ENCODE results near the gene BMP2.

BMP2 gene

DNA sequence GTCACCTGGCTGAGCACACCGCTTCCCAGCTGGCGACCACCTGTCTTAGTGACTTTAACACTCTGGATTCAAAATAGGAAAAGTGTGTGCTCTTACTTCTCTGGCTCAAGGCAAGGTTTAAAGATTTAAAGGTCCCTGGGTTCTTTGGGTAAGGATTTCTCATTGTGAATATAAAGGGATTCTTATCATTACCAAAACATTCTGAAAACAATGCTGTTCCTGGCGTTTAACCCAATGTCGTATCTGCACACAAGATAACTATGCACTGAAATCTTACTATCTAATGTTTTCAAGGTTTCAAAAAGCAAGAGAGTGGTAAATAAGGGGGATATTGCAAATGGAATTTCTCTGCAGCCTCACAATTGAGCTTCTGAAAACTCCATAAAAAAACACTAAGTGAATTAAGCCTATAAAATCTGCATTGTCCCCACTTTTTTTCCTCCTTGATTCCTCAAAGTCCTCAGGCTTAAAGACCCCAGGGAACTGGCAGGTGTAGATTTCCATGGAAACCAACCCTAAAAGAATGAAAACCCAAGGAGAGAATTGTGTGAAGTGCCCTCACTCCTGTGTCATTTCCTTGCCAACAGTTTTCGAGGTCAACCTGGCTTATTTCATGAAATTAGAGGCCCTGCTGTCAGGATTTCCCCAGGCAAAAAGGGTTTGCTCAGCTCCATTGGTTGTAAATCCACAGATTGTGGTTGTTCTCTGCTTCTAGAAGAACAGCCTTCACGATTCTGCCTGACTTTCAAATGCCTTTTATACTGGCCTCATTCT lies 44.0 kb downstream of the BMP2 start:
- no peaks in the 10 kb centered on the region for H3K36me3 ChIP-seq
- DNase-seq: no peak
- TF ChIP-seq, protein P1, sequence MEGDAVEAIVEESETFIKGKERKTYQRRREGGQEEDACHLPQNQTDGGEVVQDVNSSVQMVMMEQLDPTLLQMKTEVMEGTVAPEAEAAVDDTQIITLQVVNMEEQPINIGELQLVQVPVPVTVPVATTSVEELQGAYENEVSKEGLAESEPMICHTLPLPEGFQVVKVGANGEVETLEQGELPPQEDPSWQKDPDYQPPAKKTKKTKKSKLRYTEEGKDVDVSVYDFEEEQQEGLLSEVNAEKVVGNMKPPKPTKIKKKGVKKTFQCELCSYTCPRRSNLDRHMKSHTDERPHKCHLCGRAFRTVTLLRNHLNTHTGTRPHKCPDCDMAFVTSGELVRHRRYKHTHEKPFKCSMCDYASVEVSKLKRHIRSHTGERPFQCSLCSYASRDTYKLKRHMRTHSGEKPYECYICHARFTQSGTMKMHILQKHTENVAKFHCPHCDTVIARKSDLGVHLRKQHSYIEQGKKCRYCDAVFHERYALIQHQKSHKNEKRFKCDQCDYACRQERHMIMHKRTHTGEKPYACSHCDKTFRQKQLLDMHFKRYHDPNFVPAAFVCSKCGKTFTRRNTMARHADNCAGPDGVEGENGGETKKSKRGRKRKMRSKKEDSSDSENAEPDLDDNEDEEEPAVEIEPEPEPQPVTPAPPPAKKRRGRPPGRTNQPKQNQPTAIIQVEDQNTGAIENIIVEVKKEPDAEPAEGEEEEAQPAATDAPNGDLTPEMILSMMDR (IDR thresholded peaks at IDR 0.05; ENCODE audit: low read depth, low read length): no peak
- no peaks in the 10 kb centered on the region for H3K9me3 ChIP-seq (ENCODE audit: severe bottlenecking)
- H3K4me3 ChIP-seq (ENCODE audit: low read depth, low read length): no peak overlapping the region
- no peak overlapping the region for H3K27ac ChIP-seq
- H3K27me3 ChIP-seq (ENCODE audit: insufficient read depth, low read depth, severe bottlenecking): peaks cover 35% of the 10 kb centered on the region

DNA sequence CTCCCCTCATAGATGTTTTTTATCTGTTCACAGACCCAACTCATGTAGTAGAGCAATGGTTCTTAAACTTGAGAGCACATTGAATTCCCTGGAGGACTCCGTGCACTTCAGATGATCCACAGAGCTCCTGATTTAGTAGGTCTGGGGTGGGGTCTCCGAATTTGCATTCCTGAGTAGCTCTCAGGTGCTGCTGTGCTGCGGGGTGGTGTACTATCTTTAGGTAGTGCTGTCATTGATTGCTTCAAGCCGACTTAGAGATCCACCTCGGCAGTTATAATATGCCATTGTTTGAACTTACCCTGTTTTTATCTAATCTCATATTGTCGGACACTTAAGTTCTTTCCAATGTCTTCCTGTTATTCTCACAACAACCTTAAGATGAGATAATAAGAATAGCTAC lies 45.0 kb downstream of the BMP2 start:
- Histone ChIP-seq H3K36me3 (no peaks in the 10 kb centered on the region), H3K27ac (no peak overlapping the region), H3K4me3 (ENCODE audit: low read depth, low read length) (no peak overlapping the region), H3K9me3 (ENCODE audit: severe bottlenecking) (no peaks in the 10 kb centered on the region), H3K27me3 (ENCODE audit: insufficient read depth, low read depth, severe bottlenecking) (peaks cover 33% of the 10 kb centered on the region)
- DNase-seq: no peak
- TF ChIP-seq, protein P1 (IDR thresholded peaks at IDR 0.05; ENCODE audit: low read depth, low read length): no peak

DNA sequence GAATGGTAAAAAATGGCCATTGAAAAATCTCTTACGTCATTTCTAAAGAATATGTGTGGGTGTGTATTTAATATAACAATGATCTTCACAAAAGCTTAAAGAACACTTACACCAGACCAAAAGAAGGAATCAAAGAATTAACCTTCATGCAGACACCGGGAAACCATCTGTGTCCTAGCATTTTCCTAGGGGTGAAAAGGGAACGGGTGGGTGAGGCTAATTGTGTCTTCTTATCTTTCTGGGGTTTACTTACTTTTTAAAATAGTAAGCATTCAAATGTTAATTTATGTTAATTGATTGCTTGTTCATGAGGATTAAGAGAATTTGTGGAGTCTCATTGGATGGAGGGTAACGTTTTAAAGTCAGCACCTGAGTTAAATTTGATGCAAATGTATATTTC lies 47.5 kb downstream of the BMP2 start:
- Histone ChIP-seq H3K27ac (no peak overlapping the region), H3K36me3 (no peaks in the 10 kb centered on the region), H3K9me3 (ENCODE audit: severe bottlenecking) (no peaks in the 10 kb centered on the region), H3K27me3 (ENCODE audit: insufficient read depth, low read depth, severe bottlenecking) (peaks cover 38% of the 10 kb centered on the region), H3K4me3 (ENCODE audit: low read depth, low read length) (no peak overlapping the region)
- DNase-seq: no peak
- TF ChIP-seq, protein P1 (IDR thresholded peaks at IDR 0.05; ENCODE audit: low read depth, low read length): no peak

DNA sequence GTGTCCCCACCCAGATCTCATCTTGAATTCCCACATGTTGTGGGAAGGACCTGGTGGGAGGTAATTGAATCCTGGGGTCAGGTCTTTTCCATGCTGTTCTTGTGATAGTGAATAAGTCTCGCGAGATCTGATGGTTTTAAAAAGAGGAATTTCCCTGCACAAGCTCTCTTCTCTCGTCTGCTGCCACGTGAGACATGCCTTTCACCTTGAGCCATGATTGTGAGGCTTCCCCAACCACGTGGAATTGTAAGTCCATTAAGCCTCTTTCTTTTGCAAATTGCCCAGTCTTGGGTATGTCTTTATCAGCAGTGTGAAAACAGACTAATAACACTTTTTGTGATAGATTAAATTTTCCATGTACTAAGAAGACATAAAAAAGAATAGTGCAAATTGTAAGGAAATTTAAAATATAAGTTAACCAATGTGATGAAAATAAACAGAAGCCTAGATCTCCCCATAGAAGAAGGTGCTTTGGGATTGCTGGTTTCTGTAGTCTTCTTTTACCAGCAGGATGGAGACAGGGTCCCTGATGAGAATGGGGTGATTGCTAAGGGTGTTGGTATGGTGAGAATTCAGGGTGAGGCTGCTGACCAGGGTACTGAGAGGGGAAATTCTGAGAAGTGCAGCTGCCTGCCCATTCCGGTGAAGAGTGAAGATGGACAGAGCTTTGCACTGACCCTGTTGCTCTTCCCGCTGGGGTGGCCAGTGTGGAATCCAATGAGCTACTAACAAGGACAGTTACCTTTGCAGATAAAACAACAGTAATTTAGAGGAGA lies 50.7 kb downstream of the BMP2 start:
- Histone ChIP-seq H3K36me3 (no peaks in the 10 kb centered on the region), H3K9me3 (ENCODE audit: severe bottlenecking) (no peaks in the 10 kb centered on the region), H3K27me3 (ENCODE audit: insufficient read depth, low read depth, severe bottlenecking) (peaks cover 20% of the 10 kb centered on the region), H3K4me3 (ENCODE audit: low read depth, low read length) (no peak overlapping the region), H3K27ac (no peak overlapping the region)
- TF ChIP-seq, protein P1 (IDR thresholded peaks at IDR 0.05; ENCODE audit: low read depth, low read length): no peak
- no peak for DNase-seq

DNA sequence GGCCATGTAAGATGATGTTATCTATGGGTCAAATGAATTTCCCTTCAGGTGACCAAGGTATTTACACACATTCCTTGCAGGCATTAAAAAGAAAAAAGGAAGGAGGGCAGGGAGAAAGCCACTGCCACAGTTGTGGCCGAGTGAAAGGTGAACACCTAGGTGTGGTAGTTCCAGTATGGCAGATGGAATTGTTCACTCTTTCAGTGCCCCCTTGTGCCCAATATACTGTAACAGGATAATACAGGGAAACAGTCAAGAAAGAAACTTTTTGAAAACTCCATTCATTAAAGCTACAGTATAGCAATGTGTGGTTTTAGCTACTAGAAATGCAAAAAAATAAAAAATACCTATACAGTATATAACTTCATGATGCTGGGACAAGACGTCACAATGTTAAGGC lies 52.1 kb downstream of the BMP2 start:
- H3K36me3 ChIP-seq: no peaks in the 10 kb centered on the region
- H3K4me3 ChIP-seq (ENCODE audit: low read depth, low read length): no peak overlapping the region
- DNase-seq: no peak
- H3K27me3 ChIP-seq (ENCODE audit: insufficient read depth, low read depth, severe bottlenecking): peaks cover 16% of the 10 kb centered on the region
- H3K27ac ChIP-seq: no peak overlapping the region
- no peaks in the 10 kb centered on the region for H3K9me3 ChIP-seq (ENCODE audit: severe bottlenecking)
- TF ChIP-seq, protein P1 (IDR thresholded peaks at IDR 0.05; ENCODE audit: low read depth, low read length): no peak
